Measurements from ENCODE around the gene MTUS2. TPM values are rescaled to one million over a fixed set of nuclear protein-coding genes. Genes with fewer than 3 reads are reported as not detected.

MTUS2 gene
- total RNA-seq, 2 donors from 2014 or later: 0.02 TPM; not detected in 1

GRCh38 chr13:29022968-29023367, 202.8 kb downstream of the MTUS2 start:
- DNase-seq: no peak
- Mint-ChIP-seq H3K4me3 (no peak overlapping the region), H3K27ac (no peak overlapping the region), H3K27me3 (ENCODE audit: low read depth) (no peaks in the 10 kb centered on the region), H3K4me1 (ENCODE audit: low read depth) (no peaks in the 10 kb centered on the region), H3K9me3 (peaks cover 0 to 2% of the 10 kb centered on the region in 2 donors), H3K36me3 (ENCODE audit: insufficient read depth in 2 of 2) (no peaks in the 10 kb centered on the region)
- no peak for ATAC-seq (replicated peaks in 1 of 2)

DNA sequence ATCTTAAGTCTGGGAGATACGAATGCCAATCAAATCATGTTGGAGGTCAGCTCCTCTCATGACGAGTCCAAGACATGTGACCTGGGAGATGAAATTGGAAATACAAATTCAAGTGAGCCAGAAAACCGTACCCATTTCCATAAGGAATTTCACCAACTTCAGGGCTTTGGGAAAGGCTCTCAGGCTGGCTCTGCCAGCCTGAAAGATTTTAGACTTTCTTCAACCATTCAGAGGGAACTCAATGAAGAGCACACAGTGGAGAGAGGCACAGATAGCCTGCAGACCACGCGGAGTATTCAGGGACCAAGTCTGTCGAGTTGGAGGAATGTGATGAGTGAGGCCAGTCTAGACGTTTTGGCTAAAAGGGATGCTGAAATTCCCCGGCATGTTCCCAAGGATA, 204.6 kb downstream of the MTUS2 start:
- Mint-ChIP-seq H3K27me3 (ENCODE audit: low read depth) (no peaks in the 10 kb centered on the region), H3K4me1 (ENCODE audit: low read depth) (no peaks in the 10 kb centered on the region), H3K27ac (no peak overlapping the region), H3K9me3 (peaks cover 4 to 5% of the 10 kb centered on the region in 2 donors), H3K4me3 (no peak overlapping the region), H3K36me3 (ENCODE audit: insufficient read depth in 2 of 2) (peaks cover 0 to 2% of the 10 kb centered on the region in 2 donors)
- ATAC-seq (replicated peaks in 1 of 2) (no peak), DNase-seq (no peak)

GRCh38 chr13:29028868-29029267, 208.7 kb downstream of the MTUS2 start:
- no peak for ATAC-seq (replicated peaks in 1 of 2)
- H3K9me3 Mint-ChIP-seq: peaks cover 3 to 4% of the 10 kb centered on the region in 2 donors

DNA sequence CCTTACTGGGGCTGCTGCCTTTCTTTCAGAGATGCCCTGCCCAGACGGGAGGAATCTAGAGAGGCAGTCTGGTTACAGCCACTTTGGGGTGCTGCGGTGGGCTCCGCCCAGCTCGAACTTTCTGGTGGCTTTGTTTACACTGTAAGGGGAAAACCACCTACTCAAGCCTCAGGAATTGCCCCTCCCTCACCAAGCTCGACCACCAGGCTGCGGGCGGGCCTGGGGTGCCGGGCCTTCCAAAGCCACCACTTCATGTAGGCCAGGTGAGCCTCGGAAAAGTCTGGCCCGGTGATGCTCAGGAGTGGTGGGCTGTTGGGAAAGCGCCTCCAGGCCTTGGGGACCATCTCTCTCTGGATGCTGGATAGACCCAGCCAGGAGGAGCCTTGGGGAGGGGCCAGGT, 218.6 kb downstream of the MTUS2 start:
- Mint-ChIP-seq H3K36me3 (ENCODE audit: insufficient read depth in 2 of 2) (no peaks in the 10 kb centered on the region), H3K27ac (no peak overlapping the region), H3K9me3 (no peaks in the 10 kb centered on the region), H3K4me3 (no peak overlapping the region), H3K27me3 (ENCODE audit: low read depth) (no peaks in the 10 kb centered on the region), H3K4me1 (ENCODE audit: low read depth) (no peaks in the 10 kb centered on the region)
- no peak for DNase-seq
- ATAC-seq (replicated peaks in 1 of 2): no peak

More at GRCh38 chr13:29028868-29029267, 208.7 kb downstream of the MTUS2 start:
- no peaks in the 10 kb centered on the region for H3K27me3 Mint-ChIP-seq (ENCODE audit: low read depth)
- peaks cover 0 to 2% of the 10 kb centered on the region in 2 donors for H3K36me3 Mint-ChIP-seq (ENCODE audit: insufficient read depth in 2 of 2)
- no peak for DNase-seq
- no peaks in the 10 kb centered on the region for H3K4me1 Mint-ChIP-seq (ENCODE audit: low read depth)
- no peak overlapping the region for H3K4me3 Mint-ChIP-seq
- no peak overlapping the region for H3K27ac Mint-ChIP-seq

DNA sequence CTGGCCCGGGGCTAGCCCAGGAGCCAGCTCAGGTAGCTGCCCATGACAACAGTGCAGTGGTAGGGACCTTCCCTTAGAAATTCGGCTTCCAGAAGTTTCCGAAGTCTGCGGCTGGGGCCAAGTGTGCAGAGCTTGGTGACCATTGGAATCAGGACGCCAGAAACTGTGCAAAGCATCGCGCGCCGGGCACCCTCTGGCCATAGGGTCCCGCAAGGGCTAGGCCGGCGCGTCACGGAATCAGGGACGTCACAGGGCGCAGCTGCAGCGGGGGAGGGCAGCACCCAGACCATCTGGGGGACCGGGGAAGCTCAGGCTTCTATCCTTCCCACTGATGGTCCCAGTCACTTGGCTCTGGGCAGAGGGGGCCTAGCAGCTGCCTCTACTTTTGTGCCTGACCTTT, 219.1 kb downstream of the MTUS2 start:
- H3K27ac Mint-ChIP-seq: no peak overlapping the region
- no peaks in the 10 kb centered on the region for H3K36me3 Mint-ChIP-seq (ENCODE audit: insufficient read depth in 2 of 2)
- H3K4me3 Mint-ChIP-seq: no peak overlapping the region
- H3K27me3 Mint-ChIP-seq (ENCODE audit: low read depth): no peaks in the 10 kb centered on the region
- DNase-seq (no peak), ATAC-seq (replicated peaks in 1 of 2) (no peak)
- peaks cover 0 to under 1% of the 10 kb centered on the region in 2 donors for H3K9me3 Mint-ChIP-seq
- H3K4me1 Mint-ChIP-seq (ENCODE audit: low read depth): no peaks in the 10 kb centered on the region

DNA sequence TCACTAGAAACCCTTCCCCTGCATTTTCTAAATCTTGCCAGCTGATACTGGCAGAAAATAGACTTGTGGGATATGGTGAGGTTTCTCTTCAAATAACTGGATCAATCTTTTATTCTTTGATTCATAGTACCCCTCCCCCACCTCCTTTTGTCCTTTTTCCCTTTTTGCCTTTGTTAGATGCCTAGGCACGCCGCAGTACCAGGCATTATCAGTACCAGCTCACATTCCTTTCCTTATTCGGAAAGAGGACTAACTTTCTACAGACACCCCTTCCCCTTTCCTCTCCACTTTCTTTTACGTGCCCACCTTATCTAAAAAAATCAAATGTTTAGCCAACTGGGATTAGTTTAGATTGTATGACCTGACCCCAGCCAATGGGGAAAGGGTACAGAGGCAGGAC, 226.4 kb downstream of the MTUS2 start:
- Mint-ChIP-seq H3K36me3 (ENCODE audit: insufficient read depth in 2 of 2) (peaks cover 0 to 2% of the 10 kb centered on the region in 2 donors), H3K27me3 (ENCODE audit: low read depth) (no peaks in the 10 kb centered on the region), H3K4me3 (no peak overlapping the region), H3K27ac (no peak overlapping the region), H3K9me3 (peaks cover 7 to 9% of the 10 kb centered on the region in 2 donors), H3K4me1 (ENCODE audit: low read depth) (no peaks in the 10 kb centered on the region)
- DNase-seq: no peak
- ATAC-seq (replicated peaks in 1 of 2): no peak

- Mint-ChIP-seq H3K4me1 (ENCODE audit: low read depth) (no peaks in the 10 kb centered on the region), H3K4me3 (no peak overlapping the region), H3K27me3 (ENCODE audit: low read depth) (no peaks in the 10 kb centered on the region), H3K27ac (no peak overlapping the region), H3K36me3 (ENCODE audit: insufficient read depth in 2 of 2) (peaks cover 0 to 2% of the 10 kb centered on the region in 2 donors), H3K9me3 (peaks cover 7% of the 10 kb centered on the region in 2 donors)
- DNase-seq: no peak
- no peak for ATAC-seq (replicated peaks in 1 of 2)
These were observed 229.4 kb downstream of the MTUS2 start for GRCh38 chr13:29049524-29049923.

DNA sequence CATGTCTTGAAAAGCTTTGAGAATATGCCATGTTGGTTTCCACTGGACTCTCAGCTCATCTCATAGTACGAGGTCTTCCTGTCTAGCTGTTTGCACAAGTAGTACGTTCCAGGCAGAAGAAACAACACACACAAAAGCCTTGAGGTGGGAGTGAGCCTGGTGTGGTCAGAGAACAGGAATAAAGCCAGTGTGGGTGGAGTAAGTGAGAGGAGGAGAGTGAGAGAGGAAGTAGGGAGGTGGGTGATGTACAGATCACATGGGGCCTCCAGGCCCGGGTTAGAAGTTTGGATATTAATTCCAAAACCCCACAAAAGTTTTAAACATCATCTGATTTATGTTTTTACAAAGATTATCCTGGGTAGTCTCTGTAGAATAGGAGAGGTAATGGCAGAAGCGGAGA, 230.6 kb downstream of the MTUS2 start:
- no peak for ATAC-seq (replicated peaks in 1 of 2)
- H3K27ac Mint-ChIP-seq: no peak overlapping the region
- H3K9me3 Mint-ChIP-seq: peaks cover 3 to 7% of the 10 kb centered on the region in 2 donors
- no peaks in the 10 kb centered on the region for H3K27me3 Mint-ChIP-seq (ENCODE audit: low read depth)
- H3K4me1 Mint-ChIP-seq (ENCODE audit: low read depth): no peaks in the 10 kb centered on the region
- H3K36me3 Mint-ChIP-seq (ENCODE audit: insufficient read depth in 2 of 2): no peaks in the 10 kb centered on the region
- DNase-seq: no peak
- H3K4me3 Mint-ChIP-seq: no peak overlapping the region

DNA sequence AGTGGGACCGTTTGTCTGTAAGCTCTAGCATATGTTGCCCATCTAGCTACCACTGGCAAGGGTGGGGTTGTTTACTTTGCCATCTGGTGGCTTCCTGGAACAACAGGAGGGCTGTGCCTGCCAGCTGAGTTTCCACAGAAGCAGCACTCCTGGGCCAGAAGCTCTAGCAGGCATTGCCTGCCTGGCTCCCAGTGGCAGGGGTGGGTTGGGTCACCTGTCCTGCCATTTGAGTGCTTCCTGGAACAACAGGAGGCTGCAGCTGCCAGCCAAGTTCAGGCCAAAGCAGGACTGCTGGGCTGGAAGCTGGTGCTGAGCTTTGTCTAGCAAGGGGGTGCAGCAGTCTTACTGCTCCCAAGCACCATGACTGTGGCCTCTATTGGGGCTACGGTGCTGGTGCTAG, 239.7 kb downstream of the MTUS2 start:
- H3K36me3 Mint-ChIP-seq (ENCODE audit: insufficient read depth in 2 of 2): peaks cover 1 to 5% of the 10 kb centered on the region in 2 donors
- H3K9me3 Mint-ChIP-seq: peaks cover 13 to 17% of the 10 kb centered on the region in 2 donors
- H3K27me3 Mint-ChIP-seq (ENCODE audit: low read depth): no peaks in the 10 kb centered on the region
- ATAC-seq (replicated peaks in 1 of 2) (no peak), DNase-seq (no peak)
- H3K4me3 Mint-ChIP-seq: no peak overlapping the region
- H3K27ac Mint-ChIP-seq: no peak overlapping the region
- H3K4me1 Mint-ChIP-seq (ENCODE audit: low read depth): no peaks in the 10 kb centered on the region

DNA sequence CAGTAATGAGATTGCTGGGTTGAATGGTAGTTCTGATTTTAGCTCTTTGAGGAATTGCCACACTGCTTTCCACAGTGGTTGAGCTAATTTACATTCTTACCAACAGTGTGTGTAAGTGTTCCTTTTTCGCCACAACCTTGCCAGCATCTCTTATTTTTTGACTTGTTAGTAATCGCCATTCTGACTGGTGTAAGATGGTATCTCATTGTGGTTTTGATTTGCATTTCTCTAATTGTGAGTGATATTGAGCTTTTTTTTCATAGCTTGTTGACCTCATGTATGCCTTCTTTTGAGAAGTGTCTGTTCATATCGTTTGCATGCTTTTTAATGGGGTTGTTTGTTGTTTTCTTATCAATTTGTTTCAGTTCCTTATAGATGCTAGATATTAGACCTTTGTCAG, 245.0 kb downstream of the MTUS2 start:
- Mint-ChIP-seq H3K36me3 (ENCODE audit: insufficient read depth in 2 of 2) (peaks cover 1 to 2% of the 10 kb centered on the region in 2 donors), H3K9me3 (peaks cover 2 to 4% of the 10 kb centered on the region in 2 donors), H3K27me3 (ENCODE audit: low read depth) (no peaks in the 10 kb centered on the region), H3K4me3 (no peak overlapping the region), H3K27ac (no peak overlapping the region), H3K4me1 (ENCODE audit: low read depth) (no peaks in the 10 kb centered on the region)
- DNase-seq: peak in 1 of 2 donors; percentile 1
- peak; percentile 40 to 89 for ATAC-seq (replicated peaks in 1 of 2)

DNA sequence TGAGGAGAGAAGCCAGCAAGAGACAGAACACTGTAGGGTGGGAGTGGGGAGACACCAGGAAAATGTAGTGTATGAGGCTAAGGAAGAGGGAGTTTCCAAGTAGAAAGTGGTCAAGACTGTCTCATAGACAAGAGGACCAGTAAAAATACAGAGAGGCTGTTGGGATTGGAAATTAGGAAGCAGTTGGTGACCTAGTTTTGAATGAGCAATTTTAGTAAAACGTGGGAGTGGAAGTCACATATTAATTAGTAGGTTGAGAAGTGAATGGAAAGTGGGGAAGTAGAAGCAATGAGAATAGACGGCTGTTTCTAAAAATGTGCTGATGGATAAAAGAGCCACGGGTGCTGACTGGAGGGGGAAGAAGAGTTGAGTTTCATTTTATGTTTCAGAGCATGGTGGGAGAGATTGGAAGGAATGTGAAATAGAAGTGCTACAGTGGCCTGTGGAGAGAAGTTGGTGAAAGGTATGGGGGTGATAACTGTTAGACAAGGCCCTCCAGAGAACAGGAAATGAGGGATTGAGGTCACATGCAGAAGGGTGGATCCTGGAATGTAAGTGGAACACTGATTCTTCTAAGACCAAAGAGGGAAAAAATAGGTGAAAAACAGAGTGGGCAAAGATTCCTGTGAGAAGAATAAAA, 247.3 kb downstream of the MTUS2 start:
- ATAC-seq (replicated peaks in 1 of 2) (no peak), DNase-seq (no peak)
- Mint-ChIP-seq H3K4me3 (no peak overlapping the region), H3K9me3 (peaks cover 0 to 3% of the 10 kb centered on the region in 2 donors), H3K27ac (no peak overlapping the region), H3K27me3 (ENCODE audit: low read depth) (no peaks in the 10 kb centered on the region), H3K4me1 (ENCODE audit: low read depth) (no peaks in the 10 kb centered on the region), H3K36me3 (ENCODE audit: insufficient read depth in 2 of 2) (no peaks in the 10 kb centered on the region)

DNA sequence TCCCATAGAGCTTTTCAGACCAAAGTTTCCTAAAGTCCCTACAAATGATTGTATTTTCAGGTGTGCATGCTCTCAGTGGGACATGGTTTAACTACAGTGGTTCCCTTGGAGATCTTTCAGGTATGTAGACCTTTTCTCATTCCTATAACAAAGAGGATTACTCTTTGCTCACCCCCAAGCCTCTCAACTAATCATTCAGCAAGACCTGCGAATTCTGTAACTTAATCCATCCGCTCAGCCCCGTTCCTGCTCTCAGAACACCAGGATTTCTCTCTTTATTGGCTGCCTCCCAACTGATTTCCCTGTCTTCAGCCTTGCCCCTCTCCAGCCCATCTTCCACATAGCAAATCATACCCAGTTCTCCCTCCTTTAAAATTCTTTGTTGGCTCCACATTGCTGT, 253.6 kb downstream of the MTUS2 start:
- DNase-seq: no peak
- ATAC-seq (replicated peaks in 1 of 2): no peak

DNA sequence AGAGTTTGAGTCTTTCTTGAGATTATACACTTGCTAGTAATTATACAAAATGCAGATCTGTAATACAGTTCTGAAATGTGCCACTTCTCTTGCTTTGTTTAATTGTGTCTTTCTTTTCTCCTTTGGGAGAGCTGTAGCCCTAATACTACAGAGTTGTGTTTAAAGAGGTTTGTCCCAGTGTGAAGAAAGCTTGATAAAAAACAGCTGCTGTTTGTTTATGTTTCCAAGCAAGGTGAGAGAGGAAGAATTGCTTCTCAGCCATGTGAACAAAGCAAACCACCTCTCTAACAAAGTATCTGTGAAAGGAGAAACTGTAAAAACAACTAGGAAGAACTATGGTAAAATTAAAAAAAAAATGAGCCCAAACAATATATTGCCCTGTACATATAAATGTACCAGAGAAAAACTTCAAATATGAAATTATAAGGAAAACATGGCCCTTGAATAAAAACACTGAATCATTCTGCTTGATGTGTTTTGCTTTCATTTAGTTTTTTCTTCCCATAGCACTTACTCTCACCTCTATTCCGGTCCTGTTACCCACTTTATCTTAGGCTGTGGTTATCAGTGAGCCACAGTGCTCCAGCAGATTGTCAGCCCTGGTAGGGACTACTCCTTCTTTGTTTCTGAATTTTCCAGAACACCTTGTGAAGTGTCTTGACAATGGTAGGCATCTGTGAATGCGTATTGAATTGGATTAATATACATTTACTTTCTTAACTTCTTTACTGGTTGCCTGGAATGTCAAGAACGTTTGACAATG, 257.1 kb downstream of the MTUS2 start:
- no peaks in the 10 kb centered on the region for H3K27me3 Mint-ChIP-seq (ENCODE audit: low read depth)
- H3K27ac Mint-ChIP-seq: no peak overlapping the region
- H3K4me3 Mint-ChIP-seq: no peak overlapping the region
- ATAC-seq (replicated peaks in 1 of 2): no peak
- DNase-seq: no peak
- no peaks in the 10 kb centered on the region for H3K4me1 Mint-ChIP-seq (ENCODE audit: low read depth)
- H3K36me3 Mint-ChIP-seq (ENCODE audit: insufficient read depth in 2 of 2): no peaks in the 10 kb centered on the region
- H3K9me3 Mint-ChIP-seq: peaks cover 0 to 2% of the 10 kb centered on the region in 2 donors

More for the DNA sequence above, 253.6 kb downstream of the MTUS2 start:
- Mint-ChIP-seq H3K36me3 (ENCODE audit: insufficient read depth in 2 of 2) (no peaks in the 10 kb centered on the region), H3K9me3 (no peaks in the 10 kb centered on the region), H3K27me3 (ENCODE audit: low read depth) (no peaks in the 10 kb centered on the region), H3K4me3 (no peak overlapping the region), H3K27ac (no peak overlapping the region), H3K4me1 (ENCODE audit: low read depth) (no peaks in the 10 kb centered on the region)

Data from activated T-cell treated with anti-CD3 and anti-CD28 coated beads, Interleukin-2, amount 50 U/mL, for 72 hours (primary cell).